MCF 10A (cell line): ENCODE measurements around the gene PLEKHH1. TPM values are rescaled to one million over a fixed set of nuclear protein-coding genes. Genes with fewer than 3 reads are reported as not detected.

Experiments
- BruUV-seq: library from RNA; stranded (reverse); fragments of 400-500 nt; replicated peaks from 2 replicates; lab custom pipeline; 2021; lab: Mats Ljungman, UMichigan
- CTCF ChIA-PET: fragments of 300-600 bp; sonication (Branson Sonifier 250); formaldehyde crosslinking; extraction: SDS; loops from one replicate; lab custom pipeline; 2021; ENCODE audit warnings: antibody characterized with exemption, inconsistent platforms; lab: Yijun Ruan, JAX
- POLR2A ChIA-PET: fragments of 300-600, 350-650 bp; sonication (Branson Sonifier 250); formaldehyde crosslinking; extraction: SDS; loops from one replicate; lab custom pipeline; 2020; ENCODE audit warnings: antibody characterized with exemption, inconsistent platforms; lab: Yijun Ruan, JAX
- DNase-seq: peaks from one replicate; pipeline ENCODE4 v3.0.0-alpha.2; 2018; ENCODE audit not compliant: unreplicated experiment
- H3K27ac Mint-ChIP-seq: one replicate; pipeline ENCODE4 v1.8.0; 2022; ENCODE audit warnings: mild to moderate bottlenecking, low read depth, mixed read lengths; ENCODE audit not compliant: unreplicated experiment
- H3K27me3 Mint-ChIP-seq: one replicate; pipeline ENCODE4 v1.8.0; 2022; ENCODE audit warnings: mixed read lengths; ENCODE audit not compliant: insufficient read depth, unreplicated experiment
- H3K36me3 Mint-ChIP-seq: one replicate; pipeline ENCODE4 v1.8.0; 2022; ENCODE audit warnings: mild to moderate bottlenecking, moderate library complexity, mixed read lengths; ENCODE audit not compliant: insufficient read depth, unreplicated experiment
- H3K4me1 Mint-ChIP-seq: one replicate; pipeline ENCODE4 v1.8.0; 2022; ENCODE audit warnings: mixed read lengths; ENCODE audit not compliant: insufficient read depth, unreplicated experiment
- H3K4me3 Mint-ChIP-seq: one replicate; pipeline ENCODE4 v1.8.0; 2022; ENCODE audit warnings: mild to moderate bottlenecking, moderate library complexity, mixed read lengths; ENCODE audit not compliant: unreplicated experiment
- H3K9me3 Mint-ChIP-seq: one replicate; pipeline ENCODE4 v1.8.0; 2022; ENCODE audit warnings: mixed read lengths; ENCODE audit not compliant: unreplicated experiment
- CTCF ChIP-seq: fragments of 200-600 bp; IDR thresholded peaks from one replicate; pipeline ENCODE4 v1.8.0; 2022; ENCODE audit warnings: antibody characterized with exemption, mild to moderate bottlenecking; ENCODE audit not compliant: unreplicated experiment
- intact Hi-C: fragments of 100-400 bp; cut with micrococcal nuclease; formaldehyde crosslinking; loops from 2 replicates; pipeline ENCODE4 v1.14.1; 2022
- total RNA-seq: library from RNA; stranded (reverse); gene quantifications from 2 replicates; pipeline ENCODE4 v1.2.3, GENCODE V29; 2022

Gene PLEKHH1
- total RNA-seq, 1 experiment from 2014 or later: 5.8 TPM

- BruUV-seq: no TSS peak
- H3K4me3 Mint-ChIP-seq: peak overlapping the region; percentile 76
- no peak for TF ChIP-seq CTCF
- no peaks in the 10 kb centered on the region for H3K9me3 Mint-ChIP-seq
- intact Hi-C loops: no loop called here
- CTCF ChIA-PET: interaction anchor here (0.6 to 7.6 kb wide), 3 partner anchors 11 to 109 kb away, joined by 3 to 63 read pairs (median 14); no protein-coding TSS in a partner anchor
- H3K4me1 Mint-ChIP-seq: no peaks in the 10 kb centered on the region
- POLR2A ChIA-PET: interaction anchor here (0.9 to 1.1 kb wide), 2 partner anchors 39 to 56 kb away, joined by 3 read pairs; no protein-coding TSS in a partner anchor
- H3K27ac Mint-ChIP-seq: no peak overlapping the region
- DNase-seq: no peak
- peaks cover 7% of the 10 kb centered on the region for H3K36me3 Mint-ChIP-seq
- peaks cover 36% of the 10 kb centered on the region for H3K27me3 Mint-ChIP-seq
Observed at GRCh38 chr14:67515386-67516079, 17.6 kb upstream of the PLEKHH1 start.

GRCh38 chr14:67516676-67517075 lies 16.4 kb upstream of the PLEKHH1 start:
- peaks cover 7% of the 10 kb centered on the region for H3K36me3 Mint-ChIP-seq

GRCh38 chr14:67517083-67517482 lies 16.0 kb upstream of the PLEKHH1 start:
- no peak overlapping the region for H3K4me3 Mint-ChIP-seq
- no TSS peak for BruUV-seq
- no peaks in the 10 kb centered on the region for H3K4me1 Mint-ChIP-seq
- no peak for TF ChIP-seq CTCF
- H3K9me3 Mint-ChIP-seq: no peaks in the 10 kb centered on the region
- DNase-seq: no peak
- intact Hi-C loops: no loop called here
- ChIA-PET CTCF (interaction anchor here (0.6 to 7.6 kb wide), 3 partner anchors 9 to 90 kb away, joined by 3 to 63 read pairs (median 14); no protein-coding TSS in a partner anchor), POLR2A (interaction anchor here (0.8 to 1.2 kb wide), 5 partner anchors 10 to 102 kb away, joined by 3 to 4 read pairs (median 3); no protein-coding TSS in a partner anchor)
- H3K36me3 Mint-ChIP-seq: peaks cover 7% of the 10 kb centered on the region
- H3K27me3 Mint-ChIP-seq: peaks cover 39% of the 10 kb centered on the region
- no peak overlapping the region for H3K27ac Mint-ChIP-seq

More at GRCh38 chr14:67516676-67517075, 16.4 kb upstream of the PLEKHH1 start:
- H3K4me3 Mint-ChIP-seq: peak overlapping the region; percentile 76
- BruUV-seq: no TSS peak
- ChIA-PET CTCF (interaction anchor here (2.5 to 7.6 kb wide), 2 partner anchors 10 to 89 kb away, joined by 14 to 63 read pairs; no protein-coding TSS in a partner anchor), POLR2A (interaction anchor here (0.7 to 1.2 kb wide), 4 partner anchors 47 to 136 kb away, joined by 3 to 4 read pairs (median 3); no protein-coding TSS in a partner anchor)
- peaks cover 39% of the 10 kb centered on the region for H3K27me3 Mint-ChIP-seq
- intact Hi-C loops: no loop called here
- H3K9me3 Mint-ChIP-seq: no peaks in the 10 kb centered on the region
- H3K4me1 Mint-ChIP-seq: no peaks in the 10 kb centered on the region
- no peak for TF ChIP-seq CTCF
- H3K27ac Mint-ChIP-seq: no peak overlapping the region
- no peak for DNase-seq

- POLR2A ChIA-PET: no interaction called here
- Mint-ChIP-seq H3K27ac (no peak overlapping the region), H3K4me3 (no peak overlapping the region), H3K4me1 (no peaks in the 10 kb centered on the region), H3K36me3 (peaks cover under 1% of the 10 kb centered on the region), H3K27me3 (peaks cover 59% of the 10 kb centered on the region), H3K9me3 (no peaks in the 10 kb centered on the region)
- CTCF ChIA-PET: interaction anchor here (0.5 to 1.6 kb wide), 3 partner anchors 49 to 53 kb away, joined by 3 to 7 read pairs (median 6); no protein-coding TSS in a partner anchor
- TF ChIP-seq CTCF: no peak
- intact Hi-C loops: no loop called here
- BruUV-seq: no TSS peak
- no peak for DNase-seq
Observed at GRCh38 chr14:67519406-67519805, 13.7 kb upstream of the PLEKHH1 start.
